ENCODE measurements around the gene BMI1. TPM values are rescaled to one million over a fixed set of nuclear protein-coding genes. Genes with fewer than 3 reads are reported as not detected.
A peak's percentile ranks its signal among the peaks of the same experiment; 100 is the strongest.

Gene BMI1
- total RNA-seq, 1 donor from 2014 or later: 59.1 TPM

DNA sequence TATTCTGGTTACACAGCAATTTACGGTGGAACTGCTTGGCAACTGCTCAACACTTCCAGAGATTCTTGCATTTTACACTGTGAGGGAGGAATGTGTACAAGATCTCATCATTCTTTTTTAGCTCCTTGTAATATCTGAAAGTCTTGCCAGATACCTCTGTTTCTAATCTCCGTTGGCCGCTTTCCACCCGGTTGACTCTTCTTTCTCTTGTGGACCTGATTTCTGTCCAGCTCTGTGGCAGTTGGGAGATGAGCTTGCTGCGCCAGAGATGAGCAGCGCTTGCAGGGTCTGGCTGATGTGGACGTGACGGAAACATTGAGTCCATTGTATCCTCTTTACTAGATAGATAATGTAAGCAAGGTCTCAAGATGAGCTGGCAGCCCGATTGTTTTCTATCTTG lies 52.0 kb downstream of the BMI1 start:
- peak overlapping the region; percentile 40 for H2AFZ ChIP-seq (replicated peaks)
- no peaks in the 10 kb centered on the region for H4K20me1 ChIP-seq (ENCODE audit: low read depth)
- no peaks in the 10 kb centered on the region for H3K36me3 ChIP-seq
- no peaks in the 10 kb centered on the region for H3K27me3 Mint-ChIP-seq (ENCODE audit: insufficient read depth, low read depth)
- no peak for DNase-seq (ENCODE audit: low spot score)
- no peak overlapping the region for H3K9ac ChIP-seq
- H3K4me1 Mint-ChIP-seq: no peaks in the 10 kb centered on the region
- H3K27ac Mint-ChIP-seq: peak overlapping the region; percentile 19
- no peak overlapping the region for H3K4me3 Mint-ChIP-seq
- H3K4me3 ChIP-seq: no peak overlapping the region
- no peaks in the 10 kb centered on the region for H3K9me3 Mint-ChIP-seq
- H3K36me3 Mint-ChIP-seq: no peaks in the 10 kb centered on the region
- TF ChIP-seq, protein P1, sequence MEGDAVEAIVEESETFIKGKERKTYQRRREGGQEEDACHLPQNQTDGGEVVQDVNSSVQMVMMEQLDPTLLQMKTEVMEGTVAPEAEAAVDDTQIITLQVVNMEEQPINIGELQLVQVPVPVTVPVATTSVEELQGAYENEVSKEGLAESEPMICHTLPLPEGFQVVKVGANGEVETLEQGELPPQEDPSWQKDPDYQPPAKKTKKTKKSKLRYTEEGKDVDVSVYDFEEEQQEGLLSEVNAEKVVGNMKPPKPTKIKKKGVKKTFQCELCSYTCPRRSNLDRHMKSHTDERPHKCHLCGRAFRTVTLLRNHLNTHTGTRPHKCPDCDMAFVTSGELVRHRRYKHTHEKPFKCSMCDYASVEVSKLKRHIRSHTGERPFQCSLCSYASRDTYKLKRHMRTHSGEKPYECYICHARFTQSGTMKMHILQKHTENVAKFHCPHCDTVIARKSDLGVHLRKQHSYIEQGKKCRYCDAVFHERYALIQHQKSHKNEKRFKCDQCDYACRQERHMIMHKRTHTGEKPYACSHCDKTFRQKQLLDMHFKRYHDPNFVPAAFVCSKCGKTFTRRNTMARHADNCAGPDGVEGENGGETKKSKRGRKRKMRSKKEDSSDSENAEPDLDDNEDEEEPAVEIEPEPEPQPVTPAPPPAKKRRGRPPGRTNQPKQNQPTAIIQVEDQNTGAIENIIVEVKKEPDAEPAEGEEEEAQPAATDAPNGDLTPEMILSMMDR (IDR thresholded peaks at IDR 0.05): no peak
- TF ChIP-seq EZH2 (IDR thresholded peaks at IDR 0.05) (no peak), EZH2phosphoT487 (IDR thresholded peaks at IDR 0.05) (no peak)
- H3K27me3 ChIP-seq: no peaks in the 10 kb centered on the region
- H3K9me3 ChIP-seq (ENCODE audit: low read depth): no peaks in the 10 kb centered on the region
- no peaks in the 10 kb centered on the region for H3K79me2 ChIP-seq (ENCODE audit: low read depth)
- H3K4me2 ChIP-seq: no peak overlapping the region
- peaks cover 3% of the 10 kb centered on the region for H3K4me1 ChIP-seq
- H3K27ac ChIP-seq: no peak overlapping the region
- H3F3A ChIP-seq (ENCODE audit: low read depth): no peaks in the 10 kb centered on the region

- no peak for DNase-seq (ENCODE audit: low spot score)
- peaks cover 4% of the 10 kb centered on the region for H3K4me1 ChIP-seq
- H3K79me2 ChIP-seq (ENCODE audit: low read depth): no peaks in the 10 kb centered on the region
- Mint-ChIP-seq H3K27ac (no peak overlapping the region), H3K9me3 (no peaks in the 10 kb centered on the region), H3K4me3 (no peak overlapping the region), H3K4me1 (peaks cover 10% of the 10 kb centered on the region), H3K36me3 (no peaks in the 10 kb centered on the region), H3K27me3 (ENCODE audit: insufficient read depth, low read depth) (no peaks in the 10 kb centered on the region)
- no peak overlapping the region for H3K27ac ChIP-seq
- no peaks in the 10 kb centered on the region for H3F3A ChIP-seq (ENCODE audit: low read depth)
- H3K27me3 ChIP-seq: no peaks in the 10 kb centered on the region
- no peaks in the 10 kb centered on the region for H3K9me3 ChIP-seq (ENCODE audit: low read depth)
- no peaks in the 10 kb centered on the region for H3K36me3 ChIP-seq
- no peak overlapping the region for H3K9ac ChIP-seq
- no peak overlapping the region for H3K4me2 ChIP-seq
- no peaks in the 10 kb centered on the region for H4K20me1 ChIP-seq (ENCODE audit: low read depth)
- no peak overlapping the region for H3K4me3 ChIP-seq
- TF ChIP-seq EZH2 (IDR thresholded peaks at IDR 0.05): no peak
- H2AFZ ChIP-seq (replicated peaks): no peak overlapping the region
Observed at GRCh38 chr10:22374489-22375126, 53.7 kb downstream of the BMI1 start.

DNA sequence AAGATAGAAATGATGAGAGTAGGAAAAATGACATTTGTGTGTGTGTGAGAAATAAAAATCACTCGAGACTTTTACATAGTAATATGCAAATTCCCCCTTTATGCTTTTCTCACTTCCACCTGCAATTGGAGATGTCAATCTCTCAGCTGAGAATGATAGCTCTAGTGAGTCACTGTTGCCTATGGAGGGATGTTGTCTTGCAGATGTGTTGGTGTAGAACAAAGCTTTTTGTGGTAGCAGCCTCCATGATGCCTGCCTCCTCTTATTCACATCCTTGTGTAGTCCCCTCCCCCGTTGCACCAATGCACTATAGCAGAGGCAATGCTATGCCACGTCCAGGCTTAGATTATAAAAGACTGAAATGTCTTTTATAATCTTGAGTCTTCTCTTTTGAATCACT lies 58.2 kb downstream of the BMI1 start:
- Histone ChIP-seq H3K27me3 (no peaks in the 10 kb centered on the region), H3K4me2 (no peak overlapping the region), H3K79me2 (ENCODE audit: low read depth) (no peaks in the 10 kb centered on the region), H3K9ac (no peak overlapping the region), H3F3A (ENCODE audit: low read depth) (no peaks in the 10 kb centered on the region), H3K4me3 (no peak overlapping the region), H2AFZ (replicated peaks) (peak overlapping the region; percentile 26), H3K4me1 (peaks cover 4% of the 10 kb centered on the region), H4K20me1 (ENCODE audit: low read depth) (no peaks in the 10 kb centered on the region), H3K9me3 (ENCODE audit: low read depth) (no peaks in the 10 kb centered on the region), H3K36me3 (no peaks in the 10 kb centered on the region), H3K27ac (no peak overlapping the region)
- Mint-ChIP-seq H3K4me1 (peaks cover 14% of the 10 kb centered on the region), H3K4me3 (no peak overlapping the region), H3K27me3 (ENCODE audit: insufficient read depth, low read depth) (no peaks in the 10 kb centered on the region), H3K9me3 (no peaks in the 10 kb centered on the region), H3K36me3 (no peaks in the 10 kb centered on the region), H3K27ac (no peak overlapping the region)
- DNase-seq (ENCODE audit: low spot score): no peak
- TF ChIP-seq, protein P1 (IDR thresholded peaks at IDR 0.05): no peak
- TF ChIP-seq EZH2 (IDR thresholded peaks at IDR 0.05) (no peak), EZH2phosphoT487 (IDR thresholded peaks at IDR 0.05) (no peak)

Small RNA genes within 50 kb of the gene (small RNA-seq; reads per million reads assigned to genes)
- gene AL158211.3: not detected

Other genes with a start within 250 kb of the BMI1 start
- not detected in 2 replicates for gene EBLN1, start 103.1 kb upstream of the BMI1 start, total RNA-seq (ENCODE audit: low replicate concordance)
- 13.6 and 16.3 TPM in 2 replicates for gene COMMD3, start 4.7 kb upstream of the BMI1 start, total RNA-seq (ENCODE audit: low replicate concordance)
- gene SPAG6, start 24.4 kb downstream of the BMI1 start, total RNA-seq (ENCODE audit: low replicate concordance): 0.71 and 2.3 TPM in 2 replicates